Chondrocyte (in vitro differentiated cells): ENCODE results near the gene SCYL1. TPM values are rescaled to one million over a fixed set of nuclear protein-coding genes. Genes with fewer than 3 reads are reported as not detected.

ENCODE experiments used
- DNase-seq: peaks from one replicate; pipeline ENCODE4 v3.0.0; 2021; ENCODE audit warnings: mixed read lengths, low spot score
- H3K27ac Mint-ChIP-seq: one replicate; pipeline ENCODE4 v1.8.0; 2021; ENCODE audit warnings: mild to moderate bottlenecking, moderate library complexity, mixed read lengths; ENCODE audit not compliant: unreplicated experiment
- H3K27me3 Mint-ChIP-seq: 2 replicates; pipeline ENCODE4 v1.8.0; 2021; ENCODE audit warnings: low read depth, mixed read lengths
- H3K36me3 Mint-ChIP-seq: 2 replicates; pipeline ENCODE4 v1.8.0; 2021; ENCODE audit warnings: low read depth, mixed read lengths
- H3K4me1 Mint-ChIP-seq: 2 replicates; pipeline ENCODE4 v1.8.0; 2021; ENCODE audit warnings: low read depth, mild to moderate bottlenecking, mixed read lengths
- H3K4me3 Mint-ChIP-seq: one replicate; pipeline ENCODE4 v1.8.0; 2021; ENCODE audit warnings: mild to moderate bottlenecking, moderate library complexity, mixed read lengths; ENCODE audit not compliant: unreplicated experiment
- H3K9me3 Mint-ChIP-seq: 2 replicates; pipeline ENCODE4 v1.8.0; 2021; ENCODE audit warnings: low read depth, mixed read lengths
- total RNA-seq: library from RNA; stranded (reverse); gene quantifications from 3 replicates; pipeline ENCODE4 v1.2.1, GENCODE V29; 2021
- TF ChIP-seq, protein P1 (sequence below): fragments of 200-600 bp; sonication (generic); IDR thresholded peaks from 2 replicates; pipeline ENCODE4 v1.5.0; 2021; ENCODE audit warnings: antibody characterized with exemption, mild to moderate bottlenecking, moderate library complexity

The SCYL1 gene
- total RNA-seq, 1 donor from 2014 or later = 108 TPM

DNA sequence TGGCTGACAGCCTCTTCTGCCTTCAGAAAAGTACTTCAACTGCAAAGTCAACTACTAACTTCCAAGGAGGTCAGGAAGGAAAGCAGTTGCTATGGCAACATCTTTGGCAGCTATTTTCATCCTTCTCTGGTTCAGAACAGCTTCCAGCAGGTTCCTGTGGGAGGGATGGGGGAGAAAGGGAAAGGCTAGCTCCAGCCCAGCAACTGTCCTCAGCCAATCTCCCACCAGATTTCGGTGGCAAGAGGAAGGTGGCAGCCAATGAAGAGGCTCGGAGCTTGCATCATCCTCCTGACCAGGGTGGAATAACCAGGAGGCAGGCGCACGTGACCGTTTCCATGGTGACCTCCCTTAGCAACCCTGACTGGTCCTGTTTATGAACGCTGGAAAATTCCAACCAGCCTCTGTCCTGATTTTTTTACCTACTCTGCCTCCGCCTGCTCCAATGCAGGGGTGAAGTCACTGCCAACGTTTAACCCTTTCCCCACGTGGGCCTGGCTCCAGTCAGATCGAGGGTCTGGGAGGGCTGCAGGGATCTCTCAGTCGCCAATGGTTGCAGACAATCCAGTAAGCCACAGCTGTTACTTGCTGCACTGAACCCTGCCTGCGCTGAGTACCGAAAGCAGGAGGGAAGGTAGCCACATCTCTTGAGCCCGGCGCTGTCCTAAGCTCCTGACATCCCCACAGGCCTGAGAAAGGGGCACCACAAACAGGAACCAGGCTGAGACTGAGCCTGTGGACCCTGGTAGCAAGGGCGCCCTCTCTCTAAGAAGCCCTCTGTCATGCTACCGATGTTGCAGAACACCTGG lies 37.2 kb upstream of the SCYL1 start:
- TF ChIP-seq, protein P1, sequence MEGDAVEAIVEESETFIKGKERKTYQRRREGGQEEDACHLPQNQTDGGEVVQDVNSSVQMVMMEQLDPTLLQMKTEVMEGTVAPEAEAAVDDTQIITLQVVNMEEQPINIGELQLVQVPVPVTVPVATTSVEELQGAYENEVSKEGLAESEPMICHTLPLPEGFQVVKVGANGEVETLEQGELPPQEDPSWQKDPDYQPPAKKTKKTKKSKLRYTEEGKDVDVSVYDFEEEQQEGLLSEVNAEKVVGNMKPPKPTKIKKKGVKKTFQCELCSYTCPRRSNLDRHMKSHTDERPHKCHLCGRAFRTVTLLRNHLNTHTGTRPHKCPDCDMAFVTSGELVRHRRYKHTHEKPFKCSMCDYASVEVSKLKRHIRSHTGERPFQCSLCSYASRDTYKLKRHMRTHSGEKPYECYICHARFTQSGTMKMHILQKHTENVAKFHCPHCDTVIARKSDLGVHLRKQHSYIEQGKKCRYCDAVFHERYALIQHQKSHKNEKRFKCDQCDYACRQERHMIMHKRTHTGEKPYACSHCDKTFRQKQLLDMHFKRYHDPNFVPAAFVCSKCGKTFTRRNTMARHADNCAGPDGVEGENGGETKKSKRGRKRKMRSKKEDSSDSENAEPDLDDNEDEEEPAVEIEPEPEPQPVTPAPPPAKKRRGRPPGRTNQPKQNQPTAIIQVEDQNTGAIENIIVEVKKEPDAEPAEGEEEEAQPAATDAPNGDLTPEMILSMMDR = peak; percentile 12
- Mint-ChIP-seq H3K4me1 (peaks cover 81% of the 10 kb centered on the region), H3K9me3 (no peaks in the 10 kb centered on the region), H3K36me3 (no peaks in the 10 kb centered on the region), H3K4me3 (peak overlapping the region; percentile 43), H3K27me3 (no peaks in the 10 kb centered on the region), H3K27ac (peak overlapping the region; percentile 100)
- DNase-seq = peak; percentile 99

DNA sequence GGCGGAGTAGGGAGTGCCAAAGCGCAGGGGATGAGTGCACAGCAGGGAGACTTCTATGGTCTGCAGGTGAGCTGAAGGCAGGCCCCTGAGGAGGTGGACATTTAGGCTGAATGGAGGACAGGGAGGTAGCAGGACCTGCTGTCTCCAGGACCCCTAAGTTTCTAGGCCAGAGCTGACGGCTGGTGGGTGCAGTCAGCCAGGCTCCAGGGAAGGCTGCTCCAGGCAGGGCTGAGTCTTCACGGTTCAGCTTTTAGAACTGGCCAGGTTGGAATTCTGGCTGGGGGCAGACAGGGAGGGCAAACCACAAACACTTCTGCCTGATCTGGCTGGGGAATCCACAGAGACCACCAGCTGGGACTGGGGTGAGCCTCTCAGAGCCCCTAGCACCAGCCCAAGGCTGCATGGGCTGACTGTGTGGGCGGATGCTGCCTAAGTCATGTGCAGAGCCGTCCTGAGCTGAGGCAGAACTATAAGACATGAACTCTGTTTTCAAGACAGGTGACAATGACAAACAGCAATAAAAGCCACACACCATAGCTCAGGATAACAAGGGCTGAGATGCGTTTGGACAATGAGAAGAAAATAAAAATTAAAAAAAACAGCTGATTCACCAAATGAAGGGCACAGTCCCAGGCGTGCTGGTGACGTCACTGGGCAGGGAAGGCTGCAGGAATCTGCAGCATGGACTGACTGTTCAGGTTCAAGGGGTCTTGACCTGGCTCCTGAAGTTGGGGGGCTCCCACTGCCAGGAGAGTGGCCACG lies 36.4 kb upstream of the SCYL1 start:
- Mint-ChIP-seq H3K9me3 (no peaks in the 10 kb centered on the region), H3K27me3 (no peaks in the 10 kb centered on the region), H3K27ac (peak overlapping the region; percentile 100), H3K36me3 (no peaks in the 10 kb centered on the region), H3K4me1 (peaks cover 89% of the 10 kb centered on the region), H3K4me3 (peak overlapping the region; percentile 43)
- TF ChIP-seq, protein P1 = no peak
- DNase-seq = peak; percentile 79

DNA sequence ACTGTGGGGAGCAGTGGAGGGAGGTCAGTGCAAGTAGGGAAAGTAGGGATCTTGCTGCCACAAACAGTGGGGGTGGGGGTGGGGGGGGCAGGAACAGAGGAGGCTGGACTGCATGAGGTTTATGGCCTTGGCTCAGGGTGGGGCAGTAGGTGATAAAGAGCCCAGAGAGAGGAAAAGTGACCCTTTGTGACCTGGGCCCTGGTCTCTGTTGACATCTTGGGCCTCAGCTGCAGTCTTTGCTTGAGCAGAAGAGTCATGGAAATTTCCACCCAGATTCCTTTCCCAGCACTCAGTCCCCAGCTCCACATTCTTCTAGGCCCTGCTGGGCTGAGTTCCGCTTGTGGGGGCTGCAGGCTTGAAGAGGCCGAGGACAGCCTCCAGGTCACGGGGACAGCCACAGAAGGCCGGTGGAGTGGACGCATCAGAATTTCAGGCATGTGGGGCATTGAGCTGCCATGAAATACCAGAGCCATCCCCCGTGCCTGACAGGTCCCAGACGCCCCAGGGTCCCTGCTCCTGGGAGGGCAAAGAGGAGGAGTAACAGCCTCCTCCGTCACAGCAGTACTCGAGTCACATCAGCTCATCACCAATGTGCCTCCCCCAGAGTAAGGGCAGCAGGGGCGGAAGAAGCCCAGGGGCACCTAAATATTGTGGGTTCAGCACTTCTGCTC lies 35.7 kb upstream of the SCYL1 start:
- Mint-ChIP-seq H3K27ac (peak overlapping the region; percentile 100), H3K9me3 (no peaks in the 10 kb centered on the region), H3K4me3 (peak overlapping the region; percentile 50), H3K36me3 (no peaks in the 10 kb centered on the region), H3K27me3 (no peaks in the 10 kb centered on the region), H3K4me1 (peaks cover 92% of the 10 kb centered on the region)
- peak; percentile 94 for DNase-seq
- TF ChIP-seq, protein P1 = no peak

DNA sequence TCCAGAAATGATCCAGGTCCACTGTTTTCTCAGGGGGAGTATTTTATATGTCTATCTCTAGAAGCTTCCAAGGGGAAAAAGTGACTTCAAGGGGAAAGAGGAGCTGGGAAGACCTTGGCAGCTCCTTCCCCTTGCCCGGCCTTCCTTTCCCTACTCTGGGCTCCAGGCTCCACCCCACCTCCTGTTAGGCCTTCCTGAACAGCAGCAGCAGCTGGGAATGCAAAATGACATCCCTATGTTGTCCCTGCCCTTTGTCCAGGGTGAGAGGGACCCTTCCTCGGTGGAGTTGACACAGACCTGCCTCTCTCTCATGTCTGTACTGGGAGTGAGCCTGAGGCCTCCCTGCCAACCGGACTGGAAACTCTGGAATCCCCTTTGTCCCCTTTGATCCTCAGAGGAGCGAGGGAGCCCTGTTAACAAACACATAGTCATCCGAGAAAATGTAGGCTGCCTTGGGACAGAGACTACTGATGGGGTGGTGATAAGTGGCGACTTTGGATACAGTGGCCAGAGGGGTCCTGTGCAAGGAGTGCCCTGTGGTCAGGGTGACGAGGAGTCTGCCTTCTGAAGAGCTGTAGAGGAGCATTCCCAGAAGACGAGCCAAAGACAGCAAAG lies 35.1 kb upstream of the SCYL1 start:
- TF ChIP-seq, protein P1 = no peak
- Mint-ChIP-seq H3K27ac (peak overlapping the region; percentile 100), H3K36me3 (no peaks in the 10 kb centered on the region), H3K4me1 (peaks cover 96% of the 10 kb centered on the region), H3K4me3 (peak overlapping the region; percentile 50), H3K9me3 (no peaks in the 10 kb centered on the region), H3K27me3 (no peaks in the 10 kb centered on the region)
- peak; percentile 73 for DNase-seq

DNA sequence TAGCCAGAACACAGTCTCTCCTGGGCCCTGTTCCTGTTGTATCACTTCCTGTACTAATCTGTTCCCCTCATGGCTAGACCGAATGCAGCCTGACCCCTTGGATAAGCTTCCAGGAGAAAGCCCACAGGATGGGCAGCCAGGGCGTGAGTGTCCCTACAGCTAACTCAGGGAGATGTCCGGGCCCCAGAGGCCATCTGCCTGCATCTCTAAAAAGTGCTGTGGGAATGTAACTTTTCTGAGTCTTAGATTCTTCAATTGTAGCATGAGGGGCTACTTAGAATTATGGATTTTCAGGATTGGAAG lies 33.8 kb upstream of the SCYL1 start:
- Mint-ChIP-seq H3K36me3 (no peaks in the 10 kb centered on the region), H3K4me3 (peak overlapping the region; percentile 50), H3K9me3 (no peaks in the 10 kb centered on the region), H3K27me3 (no peaks in the 10 kb centered on the region), H3K27ac (peak overlapping the region; percentile 100), H3K4me1 (peaks cover 94% of the 10 kb centered on the region)
- TF ChIP-seq, protein P1 = peak; percentile 28
- peak; percentile 70 for DNase-seq
